ENCODE results near the gene C6orf47. TPM values are rescaled to one million over a fixed set of nuclear protein-coding genes. Genes with fewer than 3 reads are reported as not detected.

C6orf47 gene
- polyA plus RNA-seq, 2 of the 4 experiments (the other 2 are of a cell fraction), result 6.0 to 13.6 TPM

DNA sequence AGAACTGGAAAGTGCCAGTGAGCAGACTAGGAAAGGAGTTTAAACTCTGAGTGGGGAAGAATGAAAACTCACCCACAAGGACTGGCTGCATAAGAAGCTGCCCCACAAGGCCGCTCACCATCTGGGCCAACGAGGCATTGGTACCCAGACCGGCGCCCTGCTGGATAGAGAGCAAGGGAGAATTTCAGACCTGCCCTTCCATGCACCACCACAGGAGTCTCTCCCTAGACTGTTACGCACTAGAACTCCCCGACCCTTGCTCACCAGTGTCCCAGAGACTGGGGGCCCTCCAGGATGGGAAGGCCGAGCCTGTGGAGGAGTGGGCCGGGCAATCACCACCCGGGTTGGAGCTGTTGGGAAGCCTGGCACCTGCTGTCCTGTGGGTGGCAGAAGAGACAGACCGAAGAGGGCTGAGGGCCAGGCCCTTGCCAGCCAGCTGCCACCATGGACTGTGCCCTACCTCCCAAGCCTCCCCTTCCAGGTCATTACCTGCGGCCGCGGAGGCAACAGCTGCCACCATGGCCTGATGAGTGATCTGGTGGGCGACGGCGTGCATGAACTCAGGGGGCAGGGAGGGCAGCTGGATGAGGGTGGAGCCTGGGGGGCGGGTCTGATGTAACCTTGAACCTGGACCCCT is 16.6 kb downstream of the C6orf47 start:
- ChIA-PET POLR2A (interaction anchor here (0.6 kb wide), 1 partner anchor 60 kb away, joined by 3 read pairs; no protein-coding TSS in a partner anchor), CTCF (interaction anchor here (1.0 to 1.6 kb wide), 3 partner anchors 9 to 97 kb away, joined by 3 to 5 read pairs (median 3); partner anchors contain the start of genes ATP6V1G2 and BAG6)
- no peaks in the 10 kb centered on the region for H3K9me3 ChIP-seq
- no peak overlapping the region for H3K4me3 ChIP-seq
- no peak overlapping the region for H3K27ac ChIP-seq
- H3K4me1 ChIP-seq, result no peaks in the 10 kb centered on the region
- ATAC-seq, result peak; percentile 44 to 47; a peak in 5 of 6 replicates
- TF ChIP-seq NFE2L2 (conservative IDR thresholded peaks at IDR 0.05; ENCODE audit: low read length) (no peak), EHF (CRISPR knock-in tag; IDR thresholded peaks at IDR 0.05) (no peak), KDM5A (IDR thresholded peaks at IDR 0.05) (no peak), HOXB13 (CRISPR knock-in tag; IDR thresholded peaks at IDR 0.05; ENCODE audit: low read depth) (no peak), HDAC2 (IDR thresholded peaks at IDR 0.05) (no peak), ZSCAN20 (CRISPR knock-in tag; IDR thresholded peaks at IDR 0.05) (no peak), RFX5 (IDR thresholded peaks at IDR 0.05) (no peak), CBX2 (IDR thresholded peaks at IDR 0.05; ENCODE audit: borderline replicate concordance, low read depth) (no peak), ESRRA (IDR thresholded peaks at IDR 0.05; ENCODE audit: borderline replicate concordance, low read length) (no peak)
- TF ChIP-seq, protein P1, sequence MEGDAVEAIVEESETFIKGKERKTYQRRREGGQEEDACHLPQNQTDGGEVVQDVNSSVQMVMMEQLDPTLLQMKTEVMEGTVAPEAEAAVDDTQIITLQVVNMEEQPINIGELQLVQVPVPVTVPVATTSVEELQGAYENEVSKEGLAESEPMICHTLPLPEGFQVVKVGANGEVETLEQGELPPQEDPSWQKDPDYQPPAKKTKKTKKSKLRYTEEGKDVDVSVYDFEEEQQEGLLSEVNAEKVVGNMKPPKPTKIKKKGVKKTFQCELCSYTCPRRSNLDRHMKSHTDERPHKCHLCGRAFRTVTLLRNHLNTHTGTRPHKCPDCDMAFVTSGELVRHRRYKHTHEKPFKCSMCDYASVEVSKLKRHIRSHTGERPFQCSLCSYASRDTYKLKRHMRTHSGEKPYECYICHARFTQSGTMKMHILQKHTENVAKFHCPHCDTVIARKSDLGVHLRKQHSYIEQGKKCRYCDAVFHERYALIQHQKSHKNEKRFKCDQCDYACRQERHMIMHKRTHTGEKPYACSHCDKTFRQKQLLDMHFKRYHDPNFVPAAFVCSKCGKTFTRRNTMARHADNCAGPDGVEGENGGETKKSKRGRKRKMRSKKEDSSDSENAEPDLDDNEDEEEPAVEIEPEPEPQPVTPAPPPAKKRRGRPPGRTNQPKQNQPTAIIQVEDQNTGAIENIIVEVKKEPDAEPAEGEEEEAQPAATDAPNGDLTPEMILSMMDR (IDR thresholded peaks at IDR 0.05), result no peak
- H3K4me2 ChIP-seq, result no peak overlapping the region
- FAIRE-seq, result no peak
- WGBS (ENCODE audit: missing lambda C conversion rate), result 90% methylated on average over 10 of the region's 17 CpGs
- DNase-seq (ENCODE audit: low read depth in 1 of 2, low spot score in 1 of 2), result no peak

DNA sequence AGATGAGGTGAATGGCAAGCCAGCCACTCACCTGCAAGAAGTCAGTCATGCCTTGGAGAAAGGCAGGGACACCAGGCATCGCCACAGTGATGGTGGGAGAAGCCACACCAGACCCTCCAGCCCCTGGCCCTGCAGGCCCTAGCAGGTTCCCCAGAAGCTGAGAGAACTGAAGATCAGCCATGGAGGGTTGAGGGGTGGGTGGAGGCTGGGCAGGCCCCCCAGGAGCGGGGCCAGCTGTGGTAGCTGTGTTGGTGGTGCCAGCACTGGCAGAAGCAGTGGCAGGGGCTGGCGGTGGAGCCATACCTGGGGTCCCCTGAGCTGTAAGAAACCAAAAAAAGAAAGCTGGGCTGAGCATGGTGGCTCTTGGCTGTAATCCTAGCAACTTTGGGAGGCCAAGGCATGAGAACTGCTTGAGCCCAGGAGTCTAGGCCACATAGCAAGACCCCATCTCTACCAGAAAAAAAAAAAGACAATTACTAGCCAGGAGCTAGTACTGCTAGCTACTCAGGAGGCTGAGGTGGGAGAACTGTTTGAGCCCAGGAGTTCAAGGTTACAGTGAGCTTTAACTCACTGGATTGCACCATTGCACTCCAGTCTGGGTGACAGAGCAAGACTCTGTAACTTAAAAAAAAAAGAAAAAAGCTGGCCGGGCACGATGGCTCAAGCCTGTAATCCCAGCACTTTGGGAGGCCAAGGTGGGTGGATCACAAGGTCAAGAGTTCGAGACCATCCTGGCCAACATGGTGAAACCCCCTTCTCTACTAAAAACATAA is 17.6 kb downstream of the C6orf47 start:
- no peak for FAIRE-seq
- ChIA-PET POLR2A (interaction anchor here (1.5 kb wide), 1 partner anchor 9 kb away, joined by 4 read pairs; no protein-coding TSS in a partner anchor), CTCF (interaction anchor here (1.0 kb wide), 1 partner anchor 10 kb away, joined by 5 read pairs; the partner anchor contains the start of gene BAG6)
- Histone ChIP-seq H3K27ac (no peak overlapping the region), H3K9me3 (no peaks in the 10 kb centered on the region), H3K4me2 (no peak overlapping the region), H3K4me1 (no peaks in the 10 kb centered on the region), H3K4me3 (no peak overlapping the region)
- no peak for ATAC-seq
- 96% methylated on average over 6 of the region's 6 CpGs for WGBS (ENCODE audit: missing lambda C conversion rate)
- DNase-seq (ENCODE audit: low read depth in 1 of 2, low spot score in 1 of 2), result no peak
- TF ChIP-seq, protein P2, sequence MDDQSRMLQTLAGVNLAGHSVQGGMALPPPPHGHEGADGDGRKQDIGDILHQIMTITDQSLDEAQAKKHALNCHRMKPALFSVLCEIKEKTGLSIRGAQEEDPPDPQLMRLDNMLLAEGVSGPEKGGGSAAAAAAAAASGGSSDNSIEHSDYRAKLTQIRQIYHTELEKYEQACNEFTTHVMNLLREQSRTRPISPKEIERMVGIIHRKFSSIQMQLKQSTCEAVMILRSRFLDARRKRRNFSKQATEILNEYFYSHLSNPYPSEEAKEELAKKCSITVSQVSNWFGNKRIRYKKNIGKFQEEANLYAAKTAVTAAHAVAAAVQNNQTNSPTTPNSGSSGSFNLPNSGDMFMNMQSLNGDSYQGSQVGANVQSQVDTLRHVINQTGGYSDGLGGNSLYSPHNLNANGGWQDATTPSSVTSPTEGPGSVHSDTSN (IDR thresholded peaks at IDR 0.05), result no peak
- no peak for TF ChIP-seq MAFK (IDR thresholded peaks at IDR 0.05; ENCODE audit: partially characterized antibody)
- TF ChIP-seq, protein P3, sequence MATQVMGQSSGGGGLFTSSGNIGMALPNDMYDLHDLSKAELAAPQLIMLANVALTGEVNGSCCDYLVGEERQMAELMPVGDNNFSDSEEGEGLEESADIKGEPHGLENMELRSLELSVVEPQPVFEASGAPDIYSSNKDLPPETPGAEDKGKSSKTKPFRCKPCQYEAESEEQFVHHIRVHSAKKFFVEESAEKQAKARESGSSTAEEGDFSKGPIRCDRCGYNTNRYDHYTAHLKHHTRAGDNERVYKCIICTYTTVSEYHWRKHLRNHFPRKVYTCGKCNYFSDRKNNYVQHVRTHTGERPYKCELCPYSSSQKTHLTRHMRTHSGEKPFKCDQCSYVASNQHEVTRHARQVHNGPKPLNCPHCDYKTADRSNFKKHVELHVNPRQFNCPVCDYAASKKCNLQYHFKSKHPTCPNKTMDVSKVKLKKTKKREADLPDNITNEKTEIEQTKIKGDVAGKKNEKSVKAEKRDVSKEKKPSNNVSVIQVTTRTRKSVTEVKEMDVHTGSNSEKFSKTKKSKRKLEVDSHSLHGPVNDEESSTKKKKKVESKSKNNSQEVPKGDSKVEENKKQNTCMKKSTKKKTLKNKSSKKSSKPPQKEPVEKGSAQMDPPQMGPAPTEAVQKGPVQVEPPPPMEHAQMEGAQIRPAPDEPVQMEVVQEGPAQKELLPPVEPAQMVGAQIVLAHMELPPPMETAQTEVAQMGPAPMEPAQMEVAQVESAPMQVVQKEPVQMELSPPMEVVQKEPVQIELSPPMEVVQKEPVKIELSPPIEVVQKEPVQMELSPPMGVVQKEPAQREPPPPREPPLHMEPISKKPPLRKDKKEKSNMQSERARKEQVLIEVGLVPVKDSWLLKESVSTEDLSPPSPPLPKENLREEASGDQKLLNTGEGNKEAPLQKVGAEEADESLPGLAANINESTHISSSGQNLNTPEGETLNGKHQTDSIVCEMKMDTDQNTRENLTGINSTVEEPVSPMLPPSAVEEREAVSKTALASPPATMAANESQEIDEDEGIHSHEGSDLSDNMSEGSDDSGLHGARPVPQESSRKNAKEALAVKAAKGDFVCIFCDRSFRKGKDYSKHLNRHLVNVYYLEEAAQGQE (IDR thresholded peaks at IDR 0.05), result no peak
- TF ChIP-seq HEYL (CRISPR knock-in tag; IDR thresholded peaks at IDR 0.05), result no peak
- TF ChIP-seq CBX8 (IDR thresholded peaks at IDR 0.05), result no peak
- no peak for TF ChIP-seq KDM1A (IDR thresholded peaks at IDR 0.05; ENCODE audit: low read depth)
- no peak for TF ChIP-seq HOXB5 (CRISPR knock-in tag; IDR thresholded peaks at IDR 0.05)
- no peak for TF ChIP-seq HOXB13 (CRISPR knock-in tag; IDR thresholded peaks at IDR 0.05; ENCODE audit: low read depth)
- TF ChIP-seq JUNB (IDR thresholded peaks at IDR 0.05), result no peak
- no peak for TF ChIP-seq FOSL2 (IDR thresholded peaks at IDR 0.05)
- TF ChIP-seq FOSL2 (CRISPR knock-in tag; IDR thresholded peaks at IDR 0.05), result no peak
- TF ChIP-seq GATA3 (IDR thresholded peaks at IDR 0.05; ENCODE audit: borderline replicate concordance), result no peak
- TF ChIP-seq, protein P4, sequence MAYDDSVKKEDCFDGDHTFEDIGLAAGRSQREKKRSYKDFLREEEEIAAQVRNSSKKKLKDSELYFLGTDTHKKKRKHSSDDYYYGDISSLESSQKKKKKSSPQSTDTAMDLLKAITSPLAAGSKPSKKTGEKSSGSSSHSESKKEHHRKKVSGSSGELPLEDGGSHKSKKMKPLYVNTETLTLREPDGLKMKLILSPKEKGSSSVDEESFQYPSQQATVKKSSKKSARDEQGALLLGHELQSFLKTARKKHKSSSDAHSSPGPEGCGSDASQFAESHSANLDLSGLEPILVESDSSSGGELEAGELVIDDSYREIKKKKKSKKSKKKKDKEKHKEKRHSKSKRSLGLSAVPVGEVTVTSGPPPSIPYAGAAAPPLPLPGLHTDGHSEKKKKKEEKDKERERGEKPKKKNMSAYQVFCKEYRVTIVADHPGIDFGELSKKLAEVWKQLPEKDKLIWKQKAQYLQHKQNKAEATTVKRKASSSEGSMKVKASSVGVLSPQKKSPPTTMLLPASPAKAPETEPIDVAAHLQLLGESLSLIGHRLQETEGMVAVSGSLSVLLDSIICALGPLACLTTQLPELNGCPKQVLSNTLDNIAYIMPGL (CRISPR knock-in tag; IDR thresholded peaks at IDR 0.05; ENCODE audit: borderline replicate concordance), result no peak
- TF ChIP-seq, protein P5, sequence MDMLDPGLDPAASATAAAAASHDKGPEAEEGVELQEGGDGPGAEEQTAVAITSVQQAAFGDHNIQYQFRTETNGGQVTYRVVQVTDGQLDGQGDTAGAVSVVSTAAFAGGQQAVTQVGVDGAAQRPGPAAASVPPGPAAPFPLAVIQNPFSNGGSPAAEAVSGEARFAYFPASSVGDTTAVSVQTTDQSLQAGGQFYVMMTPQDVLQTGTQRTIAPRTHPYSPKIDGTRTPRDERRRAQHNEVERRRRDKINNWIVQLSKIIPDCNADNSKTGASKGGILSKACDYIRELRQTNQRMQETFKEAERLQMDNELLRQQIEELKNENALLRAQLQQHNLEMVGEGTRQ (IDR thresholded peaks at IDR 0.05), result no peak
- no peak for TF ChIP-seq NFE2L2 (conservative IDR thresholded peaks at IDR 0.05; ENCODE audit: low read length)
- TF ChIP-seq, protein P1 (IDR thresholded peaks at IDR 0.05), result no peak
- no peak for TF ChIP-seq JUN (IDR thresholded peaks at IDR 0.05)

Measured in A549 (cell line).